Omental fat pad (tissue), 4 donors: Measurements from ENCODE around the gene EXOSC5. TPM values are rescaled to one million over a fixed set of nuclear protein-coding genes. Genes with fewer than 3 reads are reported as not detected.
"Not testable (repeated sequence)": the region's sequence is repeated elsewhere in the genome, so short reads cannot be mapped to it uniquely, and the experiment has no call there.

Experiments
- ATAC-seq: fragments of 150-250 bp; one replicate; pipeline ENCODE4 v1.9.1; 2016; ENCODE audit warnings: mild to moderate bottlenecking, moderate library complexity; ENCODE audit not compliant: low FRiP score
- DNase-seq: peaks from one replicate; pipeline ENCODE4 v3.0.0-alpha.2; 2019; ENCODE audit warnings: low spot score
- total RNA-seq, 4 donors: library from RNA; depleted of rRNA; stranded (reverse); fragments of >200 nt; gene quantifications; one replicate each; pipeline ENCODE4 v1.1.0, GENCODE V29; 2016
- TF ChIP-seq, protein P1 (sequence below), 3 donors: fragments of 450-650 bp; IDR thresholded peaks; one replicate each; pipeline ENCODE4 v1.5.1; 2016 to 2017; ENCODE audit warnings: antibody characterized with exemption in 3 of 3, mild to moderate bottlenecking in 3 of 3, moderate library complexity in 2 of 3

The EXOSC5 gene
- total RNA-seq, 4 donors from 2014 or later = 13.2 to 17.3 (median 15.7) TPM

DNA sequence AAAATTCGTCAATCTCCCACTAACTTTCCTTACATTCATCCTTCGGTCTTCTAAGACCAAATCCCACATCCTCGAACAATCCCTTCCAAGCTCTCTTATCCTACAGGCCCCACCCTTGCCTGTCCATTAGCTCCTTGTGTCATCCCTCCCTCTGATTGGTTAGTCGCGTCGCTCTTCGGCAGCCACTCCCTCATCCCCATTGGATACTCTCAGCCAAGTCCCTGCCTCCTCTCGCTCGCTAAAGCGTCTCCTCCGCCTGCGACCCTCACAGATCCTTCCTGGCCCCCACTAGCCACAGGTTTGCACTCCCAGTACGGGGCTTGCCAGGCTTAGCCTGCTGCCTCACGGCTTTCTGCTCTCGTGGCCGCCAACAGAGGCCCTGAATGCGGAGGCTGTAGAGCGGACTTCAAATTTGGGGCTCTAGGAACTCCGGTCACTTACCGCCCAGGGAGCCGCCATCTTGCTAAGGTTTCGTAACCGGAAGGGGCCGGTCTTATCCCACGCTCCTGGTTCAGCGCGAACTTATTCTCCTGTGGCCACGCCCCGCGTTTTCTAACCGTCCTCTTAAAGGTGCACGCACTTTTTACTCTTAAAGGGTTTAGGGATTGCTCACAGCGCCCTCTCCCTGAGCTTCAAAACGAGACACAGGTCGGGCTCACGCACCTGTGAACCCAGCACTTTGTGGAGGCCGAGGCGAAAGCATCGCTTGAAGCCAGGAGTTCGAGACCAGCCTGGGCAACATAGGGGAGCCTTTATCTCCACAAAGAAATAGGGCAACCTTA is 42.5 kb upstream of the EXOSC5 start, which contains the start of gene DMAC2:
Gene DMAC2, minus strand, starts transcription at position 472 of the 782 bp plus-strand sequence. Its CDS starts 13 bp downstream, at position 459.
- TF ChIP-seq, protein P1, sequence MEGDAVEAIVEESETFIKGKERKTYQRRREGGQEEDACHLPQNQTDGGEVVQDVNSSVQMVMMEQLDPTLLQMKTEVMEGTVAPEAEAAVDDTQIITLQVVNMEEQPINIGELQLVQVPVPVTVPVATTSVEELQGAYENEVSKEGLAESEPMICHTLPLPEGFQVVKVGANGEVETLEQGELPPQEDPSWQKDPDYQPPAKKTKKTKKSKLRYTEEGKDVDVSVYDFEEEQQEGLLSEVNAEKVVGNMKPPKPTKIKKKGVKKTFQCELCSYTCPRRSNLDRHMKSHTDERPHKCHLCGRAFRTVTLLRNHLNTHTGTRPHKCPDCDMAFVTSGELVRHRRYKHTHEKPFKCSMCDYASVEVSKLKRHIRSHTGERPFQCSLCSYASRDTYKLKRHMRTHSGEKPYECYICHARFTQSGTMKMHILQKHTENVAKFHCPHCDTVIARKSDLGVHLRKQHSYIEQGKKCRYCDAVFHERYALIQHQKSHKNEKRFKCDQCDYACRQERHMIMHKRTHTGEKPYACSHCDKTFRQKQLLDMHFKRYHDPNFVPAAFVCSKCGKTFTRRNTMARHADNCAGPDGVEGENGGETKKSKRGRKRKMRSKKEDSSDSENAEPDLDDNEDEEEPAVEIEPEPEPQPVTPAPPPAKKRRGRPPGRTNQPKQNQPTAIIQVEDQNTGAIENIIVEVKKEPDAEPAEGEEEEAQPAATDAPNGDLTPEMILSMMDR (IDR thresholded peaks at IDR 0.05) = no peak
- DNase-seq (peak; percentile 94), ATAC-seq (peak; percentile 98)

DNA sequence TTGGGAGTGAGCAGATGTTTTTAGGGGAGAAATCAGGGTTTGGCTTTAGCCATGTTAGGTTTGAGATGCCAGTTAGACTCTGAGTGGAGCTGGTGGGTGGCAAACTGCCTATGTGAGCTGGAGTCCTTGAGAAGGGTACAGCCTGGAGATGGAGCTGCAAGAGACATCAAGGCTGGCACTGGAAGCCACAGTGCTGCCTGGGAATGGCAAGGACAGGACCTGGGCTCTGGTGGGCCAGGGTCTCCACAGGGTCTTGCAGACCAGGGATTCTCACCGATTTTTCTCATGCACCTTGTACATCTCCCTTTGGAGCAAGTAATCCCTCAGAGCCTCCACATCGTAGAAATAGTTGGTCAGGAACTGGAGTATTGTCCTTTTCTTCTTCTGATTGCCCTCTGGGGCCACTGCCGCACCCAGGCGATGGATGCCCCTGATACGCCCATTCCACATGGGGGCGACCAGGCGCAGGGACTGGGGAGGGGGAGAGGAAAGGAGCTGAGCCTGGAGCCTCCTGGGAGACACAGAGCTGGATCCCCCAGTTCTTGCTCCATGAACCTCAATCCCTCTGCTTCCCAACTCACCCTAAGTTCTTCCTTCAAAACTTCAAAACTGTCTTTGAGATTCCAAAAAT is 40.9 kb upstream of the EXOSC5 start:
- ATAC-seq (no peak), DNase-seq (no peak)
- TF ChIP-seq, protein P1 (IDR thresholded peaks at IDR 0.05) = no peak

DNA sequence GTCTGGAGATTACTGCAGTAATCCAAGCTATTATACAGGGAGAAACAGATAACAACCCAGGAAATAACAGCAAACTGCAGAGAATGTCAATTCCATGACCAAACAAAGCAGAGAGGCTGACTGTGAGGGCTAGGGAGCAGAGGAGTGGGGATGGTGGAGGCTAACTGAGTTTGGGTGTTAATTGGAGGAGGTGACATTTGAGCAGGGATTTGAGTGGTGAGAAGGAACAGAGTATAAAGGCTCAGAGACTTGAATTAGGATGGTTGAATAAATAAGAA is 39.5 kb upstream of the EXOSC5 start:
- ATAC-seq = no peak
- TF ChIP-seq, protein P1 (IDR thresholded peaks at IDR 0.05) = no peak
- DNase-seq = no peak

- DNase-seq (no peak), ATAC-seq (no peak)
- TF ChIP-seq, protein P1 (IDR thresholded peaks at IDR 0.05) = no peak
Measured at GRCh38 chr19:41435936-41436673, 38.9 kb upstream of the EXOSC5 start.

GRCh38 chr19:41435376-41435775 is 38.2 kb upstream of the EXOSC5 start:
- not testable (repeated sequence) for ATAC-seq, DNase-seq

DNA sequence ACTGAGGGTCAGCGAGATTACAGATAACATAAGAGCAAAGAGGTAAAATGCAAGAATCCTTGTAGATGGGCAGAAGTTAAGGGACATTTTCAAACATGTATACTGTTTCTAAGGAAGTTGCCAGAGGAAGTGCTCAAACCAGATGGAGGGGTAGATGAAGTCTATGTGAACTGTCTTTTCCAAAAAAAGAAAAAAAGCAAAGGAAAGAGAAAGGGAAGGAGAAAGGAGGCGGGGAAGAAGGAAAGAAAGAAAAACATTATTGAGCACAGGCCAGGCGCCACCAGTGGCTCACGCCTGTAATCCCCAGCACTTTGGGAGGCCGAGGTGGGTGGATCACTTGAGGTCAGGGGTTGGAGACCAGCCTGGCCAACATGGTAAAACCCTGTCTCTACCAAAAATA is 37.3 kb upstream of the EXOSC5 start:
- TF ChIP-seq, protein P1 (IDR thresholded peaks at IDR 0.05) = no peak
- ATAC-seq = no peak
- no peak for DNase-seq

DNA sequence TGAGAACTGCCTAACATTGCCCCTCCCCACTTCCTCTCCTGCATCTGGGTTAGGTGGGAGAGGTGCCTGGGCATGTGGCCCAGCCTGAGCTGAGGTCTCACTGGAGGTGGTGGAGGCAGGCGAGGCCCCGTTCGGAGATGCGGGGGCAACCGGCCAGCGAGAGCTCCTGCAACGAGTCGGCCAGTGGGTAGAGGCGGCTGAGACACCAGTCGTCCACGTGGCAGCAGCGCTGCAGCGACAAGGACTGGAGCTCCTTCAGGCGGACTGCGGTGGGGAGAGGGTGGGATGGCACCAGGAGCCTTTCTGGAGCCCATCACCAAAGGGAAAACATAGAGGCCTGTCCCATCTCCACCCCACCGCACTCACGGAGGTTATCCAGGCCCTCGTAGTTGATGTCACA is 36.0 kb upstream of the EXOSC5 start:
- no peak for ATAC-seq
- no peak for DNase-seq
- TF ChIP-seq, protein P1 (IDR thresholded peaks at IDR 0.05) = no peak
